Activated T-cell treated with anti-CD3 and anti-CD28 coated beads for 1 hour (primary cell): ENCODE results near the gene PI4KB.
"Not testable (repeated sequence)": the region's sequence is repeated elsewhere in the genome, so short reads cannot be mapped to it uniquely, and the experiment has no call there.

Experiments used
- DNase-seq: peaks from one replicate; pipeline ENCODE4 v3.0.0-alpha.2; 2020; ENCODE audit warnings: low read depth

Gene PI4KB

DNA sequence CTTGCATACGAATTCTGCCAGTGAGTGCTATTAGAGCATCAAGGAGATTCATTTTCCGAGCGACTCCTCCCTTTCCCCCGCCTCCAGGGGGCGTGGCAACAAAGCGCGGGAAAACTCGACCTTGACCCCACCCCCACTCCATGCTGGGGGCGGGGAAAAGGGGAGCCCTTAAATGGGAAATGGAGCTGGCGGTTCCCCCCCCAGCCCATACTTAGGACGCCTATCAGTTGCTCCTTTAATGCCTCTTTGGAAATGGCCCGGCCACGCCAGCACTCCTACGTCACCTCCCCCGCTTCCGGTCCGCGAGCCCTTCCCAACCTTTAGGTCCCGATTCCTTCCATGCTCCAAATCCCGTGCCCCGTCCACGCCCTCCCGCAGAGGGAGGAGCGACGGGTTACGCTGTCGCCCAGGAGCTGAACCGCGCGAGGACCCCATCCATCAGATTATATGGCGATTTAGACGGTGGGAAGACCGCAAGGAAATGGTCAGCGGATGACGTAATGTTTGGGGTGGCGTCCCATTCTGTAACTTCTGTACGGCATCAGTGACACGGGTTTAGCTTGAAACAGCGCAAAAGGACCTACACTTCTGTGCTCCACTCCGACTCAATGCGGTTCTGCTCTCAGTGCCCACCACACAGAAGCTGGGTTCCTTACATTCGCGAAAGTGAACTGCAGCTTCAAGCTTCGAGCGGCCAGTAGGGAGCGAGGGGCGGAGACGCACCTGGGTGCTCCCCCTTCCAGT is 45.8 kb downstream of the PI4KB start:
- DNase-seq: peak; percentile 96

DNA sequence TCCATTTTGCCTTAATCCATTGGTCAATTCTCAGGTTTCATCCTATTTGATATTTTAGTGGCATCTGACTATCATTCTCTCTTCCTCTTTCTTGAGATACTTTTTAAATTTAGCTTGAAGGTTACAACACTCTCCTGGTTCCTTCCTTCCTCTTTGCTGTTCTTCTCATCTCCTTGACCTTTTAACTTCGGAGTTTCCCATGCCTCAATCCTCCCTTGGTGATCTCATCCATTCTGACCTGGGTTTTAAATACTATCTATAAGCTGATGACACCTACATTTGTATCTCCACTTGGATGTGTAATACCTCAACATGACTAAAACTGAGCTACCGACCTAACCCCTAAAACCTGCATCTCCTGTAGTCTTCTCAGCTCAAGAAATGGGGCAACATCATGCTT is 50.0 kb downstream of the PI4KB start:
- DNase-seq: no peak

GRCh38 chr1:151275341-151275740 is 51.9 kb downstream of the PI4KB start:
- DNase-seq: not testable (repeated sequence)

GRCh38 chr1:151273924-151274466 is 53.2 kb downstream of the PI4KB start:
- DNase-seq: no peak

DNA sequence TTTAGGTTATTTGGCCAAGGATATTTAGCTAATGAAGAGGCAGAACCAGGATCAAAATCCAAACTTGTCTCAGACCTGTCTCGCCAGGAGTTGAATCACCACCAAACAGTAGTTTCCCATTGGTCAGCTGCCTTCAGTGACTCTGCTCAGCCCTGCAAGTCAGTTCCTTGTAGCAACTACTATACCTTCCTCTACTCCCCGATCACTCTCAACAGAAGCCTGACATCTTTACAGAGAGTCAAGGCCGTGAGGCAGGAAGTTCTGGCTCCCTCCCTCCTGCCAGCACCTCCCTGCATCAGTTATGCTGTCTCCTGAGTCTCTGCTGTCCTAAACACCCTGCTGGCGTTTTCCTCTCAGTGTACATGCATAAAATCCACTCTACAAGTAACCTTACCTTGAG is 59.5 kb downstream of the PI4KB start:
- no peak for DNase-seq

DNA sequence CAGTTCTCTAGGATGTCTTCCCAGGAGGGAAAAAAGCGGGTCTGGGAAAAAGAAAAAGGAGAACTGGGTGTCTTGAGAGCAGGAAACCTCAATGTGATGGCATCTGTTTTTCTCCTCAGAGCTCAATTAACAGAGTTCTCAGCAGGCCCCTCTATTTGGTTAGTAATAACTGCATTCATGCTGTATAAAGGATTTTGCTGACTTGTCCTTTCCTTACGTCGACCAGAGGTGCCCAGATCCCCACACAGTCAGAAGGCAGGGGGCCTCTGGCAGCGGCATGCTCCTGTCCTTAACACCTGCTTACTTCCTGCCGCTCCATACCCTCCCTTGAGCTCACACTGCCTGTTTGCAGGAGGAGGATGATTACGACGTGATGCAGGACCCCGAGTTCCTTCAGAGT is 60.4 kb downstream of the PI4KB start:
- no peak for DNase-seq

GRCh38 chr1:151266315-151266714 is 60.9 kb downstream of the PI4KB start:
- no peak for DNase-seq

- DNase-seq: no peak
Observed at GRCh38 chr1:151265446-151266236, 61.6 kb downstream of the PI4KB start.

DNA sequence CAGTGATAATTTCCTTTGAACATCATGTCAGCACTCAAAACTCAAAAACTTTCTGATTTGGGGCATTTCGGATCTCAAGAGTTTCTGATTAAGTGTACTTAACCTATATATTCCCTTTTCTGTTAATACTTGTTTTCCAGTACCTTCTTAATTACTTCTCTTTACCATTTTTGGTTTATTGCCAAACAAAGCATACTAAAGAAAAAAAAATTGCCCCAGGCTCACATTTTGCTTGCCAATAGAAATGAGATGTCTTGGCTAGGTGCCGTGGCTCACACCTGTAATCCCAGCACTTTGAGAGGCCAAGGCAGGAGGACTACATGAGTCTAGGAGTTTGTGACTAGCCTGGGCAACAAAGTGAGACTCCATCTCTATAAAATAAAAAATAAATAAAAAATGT is 67.9 kb downstream of the PI4KB start:
- DNase-seq: no peak

- DNase-seq: no peak
Observed at GRCh38 chr1:151255381-151255780, 71.8 kb downstream of the PI4KB start.

- DNase-seq: peak; percentile 84
Observed at GRCh38 chr1:151254217-151255213, 72.7 kb downstream of the PI4KB start, which contains the start of gene PSMD4. TSS of gene PSMD4 (plus strand) at chr1:151254734. CDS start at chr1:151254783, 49 bp downstream.

GRCh38 chr1:151251656-151252470 is 75.4 kb downstream of the PI4KB start:
- peak; percentile 43 for DNase-seq

DNA sequence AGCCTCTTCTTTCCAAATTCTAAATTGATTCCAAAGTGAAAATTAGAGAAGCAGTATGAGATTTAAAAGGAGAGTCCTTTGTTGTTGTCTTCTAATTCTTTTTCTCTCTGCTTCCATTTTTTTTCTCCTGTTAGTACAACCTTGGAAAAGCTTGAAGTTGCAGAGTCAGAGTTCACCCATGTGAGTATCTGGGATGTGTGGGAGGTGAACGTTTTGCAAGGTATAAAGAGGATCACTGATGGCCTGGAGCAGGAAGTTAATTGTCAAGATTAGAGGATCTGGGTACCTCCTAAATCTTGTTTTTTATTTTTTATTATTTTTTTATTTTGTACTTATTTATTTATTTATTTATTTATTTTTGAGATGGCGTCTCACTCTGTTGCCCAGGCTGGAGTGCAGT is 80.4 kb downstream of the PI4KB start:
- DNase-seq: no peak

GRCh38 chr1:151243683-151244216 is 83.5 kb downstream of the PI4KB start:
- DNase-seq: no peak

GRCh38 chr1:151242442-151242841 is 84.8 kb downstream of the PI4KB start:
- DNase-seq: no peak
